IMR-90 (cell line): ENCODE measurements around the gene TRPM8. TPM values are rescaled to one million over a fixed set of nuclear protein-coding genes. Genes with fewer than 3 reads are reported as not detected.

ENCODE experiments used
- ATAC-seq: fragments of 200-7000 bp; cut with Tn5 transposase; 2 replicates; pipeline ENCODE4 v1.9.1; 2020; ENCODE audit warnings: low read depth, mild to moderate bottlenecking, moderate library complexity
- BruUV-seq: library from RNA; stranded (reverse); fragments of 400-500 nt; replicated peaks from 2 replicates; lab custom pipeline; 2021; lab: Mats Ljungman, UMichigan
- CTCF ChIA-PET: fragments of 300-600 bp; formaldehyde crosslinking; extraction: SDS; loops from one replicate; lab custom pipeline; 2021; ENCODE audit warnings: antibody characterized with exemption; lab: Yijun Ruan, JAX
- POLR2A ChIA-PET: fragments of 300-600 bp; sonication (Branson Sonifier 250); formaldehyde crosslinking; loops from one replicate; lab custom pipeline; 2022; ENCODE audit warnings: antibody characterized with exemption; ENCODE audit not compliant: unreplicated experiment; lab: Charles Lee
- DNase-seq: peaks from one replicate; pipeline ENCODE4 v3.0.0; 2013
- H2AFZ ChIP-seq: replicated peaks from 2 replicates; pipeline ENCODE3; 2013; ENCODE audit warnings: low read length, mild to moderate bottlenecking; ENCODE audit not compliant: poor library complexity
- H2AK5ac ChIP-seq: 2 replicates; pipeline ENCODE4 v1.6.1; 2013; ENCODE audit warnings: low read depth, low read length, inconsistent platforms
- H2AK9ac ChIP-seq: replicated peaks from 2 replicates; pipeline ENCODE3; 2013; ENCODE audit warnings: mild to moderate bottlenecking, low read depth, low read length, moderate library complexity; ENCODE audit not compliant: poor library complexity
- H2BK120ac ChIP-seq: 2 replicates; pipeline ENCODE4 v1.6.1; 2013; ENCODE audit warnings: low read depth, low read length, inconsistent platforms
- H2BK15ac ChIP-seq: 3 replicates; pipeline ENCODE4 v1.6.1; 2013; ENCODE audit warnings: low read depth, low read length, inconsistent platforms
- H2BK20ac ChIP-seq: 2 replicates; pipeline ENCODE4 v1.6.1; 2013; ENCODE audit warnings: low read depth, mild to moderate bottlenecking, inconsistent platforms, low read length, moderate library complexity
- H2BK5ac ChIP-seq: 2 replicates; pipeline ENCODE4 v1.6.1; 2013; ENCODE audit warnings: mild to moderate bottlenecking, low read depth, low read length, inconsistent platforms; ENCODE audit not compliant: poor library complexity, severe bottlenecking
- H3K14ac ChIP-seq: replicated peaks from 2 replicates; pipeline ENCODE4 v1.6.1; 2013; ENCODE audit warnings: low read depth, low read length, inconsistent platforms
- H3K18ac ChIP-seq: 2 replicates; pipeline ENCODE4 v1.6.1; 2013; ENCODE audit warnings: low read depth, low read length, control low read depth
- H3K23ac ChIP-seq: 2 replicates; pipeline ENCODE4 v1.6.1; 2013; ENCODE audit warnings: low read depth, low read length, inconsistent platforms
- H3K27ac ChIP-seq: 2 replicates; pipeline ENCODE4 v1.5.1; 2013; ENCODE audit warnings: mild to moderate bottlenecking, control low read depth, low read length; ENCODE audit not compliant: insufficient read depth
- H3K27me3 ChIP-seq: 2 replicates; pipeline ENCODE4 v1.6.1; 2013; ENCODE audit warnings: low read length; ENCODE audit not compliant: control insufficient read depth, insufficient read depth
- H3K36me3 ChIP-seq: 2 replicates; pipeline ENCODE4 v1.6.1; 2013; ENCODE audit warnings: low read length, mixed read lengths; ENCODE audit not compliant: control insufficient read depth, insufficient read depth
- H3K4ac ChIP-seq: 2 replicates; pipeline ENCODE4 v1.6.1; 2013; ENCODE audit warnings: low read depth, low read length, inconsistent platforms
- H3K4me1 ChIP-seq: 2 replicates; pipeline ENCODE4 v1.6.1; 2013; ENCODE audit warnings: low read length, mixed read lengths; ENCODE audit not compliant: control insufficient read depth, insufficient read depth
- H3K4me2 ChIP-seq: 2 replicates; pipeline ENCODE4 v1.6.1; 2013; ENCODE audit warnings: low read depth, mild to moderate bottlenecking, control low read depth, low read length, moderate library complexity
- H3K4me3 ChIP-seq: 2 replicates; pipeline ENCODE4 v1.5.1; 2013; ENCODE audit warnings: low read depth, mild to moderate bottlenecking, control low read depth, low read length, moderate library complexity; ENCODE audit not compliant: insufficient read depth
- H3K56ac ChIP-seq: 2 replicates; pipeline ENCODE4 v1.6.1; 2013; ENCODE audit warnings: low read length, inconsistent platforms; ENCODE audit not compliant: insufficient read depth; ENCODE audit errors: extremely low read depth
- H3K79me1 ChIP-seq, 2 experiments: 2 replicates each; pipeline ENCODE4 v1.6.1; 2013; ENCODE audit warnings: low read length in 2 of 2, inconsistent platforms in 1 of 2, low read depth in 1 of 2
- H3K9ac ChIP-seq: 2 replicates; pipeline ENCODE4 v1.6.1; 2013; ENCODE audit warnings: low read depth, low read length, control low read depth
- H3K9me1 ChIP-seq: 2 replicates; pipeline ENCODE4 v1.6.1; 2013; ENCODE audit warnings: low read length, inconsistent platforms; ENCODE audit not compliant: insufficient read depth
- H3K9me3 ChIP-seq: 2 replicates; pipeline ENCODE4 v1.6.1; 2013; ENCODE audit warnings: low read length; ENCODE audit not compliant: control insufficient read depth, insufficient read depth
- H4K20me1 ChIP-seq: 2 replicates; pipeline ENCODE4 v1.6.1; 2013; ENCODE audit warnings: low read length, inconsistent platforms; ENCODE audit not compliant: insufficient read depth
- H4K5ac ChIP-seq: 2 replicates; pipeline ENCODE4 v1.6.1; 2013; ENCODE audit warnings: mild to moderate bottlenecking, low read depth, low read length, control low read depth
- H4K8ac ChIP-seq, 2 experiments: 2 replicates each; pipeline ENCODE4 v1.6.1; 2013; ENCODE audit warnings: low read depth in 2 of 2, low read length in 2 of 2, control low read depth in 1 of 2, inconsistent platforms in 1 of 2
- H4K91ac ChIP-seq: 2 replicates; pipeline ENCODE4 v1.6.1; 2013; ENCODE audit warnings: low read depth, low read length, inconsistent platforms; ENCODE audit not compliant: insufficient read depth
- CHD1 ChIP-seq: IDR thresholded peaks from 2 replicates; pipeline ENCODE4 v1.6.1; 2012; ENCODE audit warnings: low read depth, low read length, improper control_type of control experiment
- MXI1 ChIP-seq: IDR thresholded peaks from 2 replicates; pipeline ENCODE4 v1.6.1; 2012; ENCODE audit warnings: low read depth, mild to moderate bottlenecking, low read length, moderate library complexity, borderline replicate concordance
- WGBS, 2 experiments: methylation state at CpG; one replicate each; pipeline versions ENCODE4 v1.1.5 to v1.1.7; 2013; ENCODE audit warnings: missing lambda C conversion rate in 2 of 2; ENCODE audit not compliant: insufficient read length in 1 of 2; ENCODE audit errors: extremely low coverage in 2 of 2; 5-methylcytosine and 5-hydroxymethylcytosine counted together
- dilution Hi-C: fragments of 300-500 bp; cut with HindIII; formaldehyde crosslinking; loops from one replicate; pipeline ENCODE4 v1.14.3; 2018; ENCODE audit warnings: low sequenced_read_pairs; ENCODE audit not compliant: unreplicated experiment
- in situ Hi-C: fragments of 300-500 bp; cut with MboI; formaldehyde crosslinking; loops from 3 replicates; pipeline ENCODE4 v1.14.3; 2019; ENCODE audit warnings: low sequenced_read_pairs, inconsistent platforms, mixed read lengths
- intact Hi-C: fragments of 100-400 bp; cut with micrococcal nuclease; formaldehyde crosslinking; loops from 2 replicates; pipeline ENCODE4 v1.10.0; 2022
- polyA plus RNA-seq, 3 experiments: library from polyadenylated mRNA; depleted of rRNA; stranded (reverse); fragments of >200 nt; gene quantifications; 2 replicates each; pipeline ENCODE4 v1.2.3, GENCODE V29; 2012; ENCODE audit warnings: low replicate concordance in 1 of 3
- total RNA-seq: library from RNA; depleted of rRNA; stranded (reverse); fragments of >200 nt; gene quantifications from 2 replicates; pipeline ENCODE4 v1.2.3, GENCODE V29; 2012
- TF ChIP-seq, protein P1 (sequence below): conservative IDR thresholded peaks from 2 replicates; pipeline ENCODE4 v1.5.1; 2012; ENCODE audit warnings: mild to moderate bottlenecking, low read depth, low read length, improper control_type of control experiment

The TRPM8 gene
- total and polyA plus RNA-seq, 2 of the 4 experiments (the other 2 are of a cell fraction), result not detected

DNA sequence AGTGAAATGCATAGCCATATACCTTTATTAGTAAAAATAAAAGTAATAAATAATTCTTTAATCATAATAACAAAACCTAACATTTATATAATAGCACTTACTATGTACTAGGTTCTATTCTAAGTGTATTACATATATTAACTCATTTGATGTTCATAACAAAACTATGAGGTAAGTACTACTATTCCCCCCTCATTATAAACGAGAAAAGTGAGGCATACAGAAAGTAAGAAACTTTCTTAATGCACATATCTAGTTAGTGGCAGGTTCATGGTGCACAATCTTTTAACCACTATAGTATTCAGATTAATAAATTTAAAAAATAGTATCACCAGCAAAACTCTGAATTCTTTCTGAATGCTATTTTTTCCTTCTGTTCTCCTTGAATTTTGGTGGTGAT lies 27.5 kb downstream of the TRPM8 start:
- H2AK5ac ChIP-seq, result no peak overlapping the region
- no peak overlapping the region for H3K9ac ChIP-seq
- no peak overlapping the region for H4K8ac ChIP-seq
- no peak overlapping the region for H4K91ac ChIP-seq
- ATAC-seq (no peak), DNase-seq (no peak)
- ChIA-PET POLR2A (interaction anchor here (0.6 kb wide), 1 partner anchor 29 kb away, joined by 3 read pairs; no protein-coding TSS in a partner anchor), CTCF (no interaction called here)
- no TSS peak for BruUV-seq
- WGBS, 2 experiments, result no CpG with 5 or more reads among the region's 1 CpG
- no peak overlapping the region for H3K56ac ChIP-seq
- no peak overlapping the region for H3K27ac ChIP-seq
- dilution Hi-C loops (no loop called here), in situ Hi-C loops (no loop called here), intact Hi-C loops (no loop called here)
- H2AFZ ChIP-seq, result no peak overlapping the region
- H3K18ac ChIP-seq, result no peak overlapping the region
- H4K5ac ChIP-seq, result no peak overlapping the region
- peaks cover 9% of the 10 kb centered on the region for H3K27me3 ChIP-seq
- TF ChIP-seq, protein P1, sequence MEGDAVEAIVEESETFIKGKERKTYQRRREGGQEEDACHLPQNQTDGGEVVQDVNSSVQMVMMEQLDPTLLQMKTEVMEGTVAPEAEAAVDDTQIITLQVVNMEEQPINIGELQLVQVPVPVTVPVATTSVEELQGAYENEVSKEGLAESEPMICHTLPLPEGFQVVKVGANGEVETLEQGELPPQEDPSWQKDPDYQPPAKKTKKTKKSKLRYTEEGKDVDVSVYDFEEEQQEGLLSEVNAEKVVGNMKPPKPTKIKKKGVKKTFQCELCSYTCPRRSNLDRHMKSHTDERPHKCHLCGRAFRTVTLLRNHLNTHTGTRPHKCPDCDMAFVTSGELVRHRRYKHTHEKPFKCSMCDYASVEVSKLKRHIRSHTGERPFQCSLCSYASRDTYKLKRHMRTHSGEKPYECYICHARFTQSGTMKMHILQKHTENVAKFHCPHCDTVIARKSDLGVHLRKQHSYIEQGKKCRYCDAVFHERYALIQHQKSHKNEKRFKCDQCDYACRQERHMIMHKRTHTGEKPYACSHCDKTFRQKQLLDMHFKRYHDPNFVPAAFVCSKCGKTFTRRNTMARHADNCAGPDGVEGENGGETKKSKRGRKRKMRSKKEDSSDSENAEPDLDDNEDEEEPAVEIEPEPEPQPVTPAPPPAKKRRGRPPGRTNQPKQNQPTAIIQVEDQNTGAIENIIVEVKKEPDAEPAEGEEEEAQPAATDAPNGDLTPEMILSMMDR, result no peak
- no peak for TF ChIP-seq CHD1
- no peak for TF ChIP-seq MXI1
- H4K20me1 ChIP-seq, result no peaks in the 10 kb centered on the region
- no peak overlapping the region for H3K23ac ChIP-seq
- H3K4me3 ChIP-seq, result no peak overlapping the region
- H3K4ac ChIP-seq, result no peak overlapping the region
- no peaks in the 10 kb centered on the region; the same call in none of the 2 replicates for H3K9me3 ChIP-seq
- H3K79me1 ChIP-seq, result no peaks in the 10 kb centered on the region
- no peak overlapping the region for H2AK9ac ChIP-seq
- H3K9me1 ChIP-seq, result no peaks in the 10 kb centered on the region
- H3K14ac ChIP-seq, result no peak overlapping the region
- H2BK20ac ChIP-seq, result no peak overlapping the region
- no peak overlapping the region for H2BK120ac ChIP-seq
- H2BK5ac ChIP-seq, result no peak overlapping the region
- no peaks in the 10 kb centered on the region for H3K36me3 ChIP-seq
- H3K4me1 ChIP-seq, result no peaks in the 10 kb centered on the region
- H2BK15ac ChIP-seq, result no peak overlapping the region
- no peak overlapping the region for H3K4me2 ChIP-seq
